Esophagus squamous epithelium (tissue), 5 donors: ENCODE data around the gene LRRN4CL. TPM values are rescaled to one million over a fixed set of nuclear protein-coding genes. Genes with fewer than 3 reads are reported as not detected.

Source experiments
- DNase-seq: peaks from one replicate; lab custom pipeline; 2025; lab: John Stamatoyannopoulos, UW
- H3K27ac ChIP-seq, 4 donors: fragments of 200-600 bp; sonication (generic); one replicate each; pipeline ENCODE4 v1.5.1; 2016 to 2019; ENCODE audit warnings: mild to moderate bottlenecking in 1 of 4
- H3K27me3 ChIP-seq, 4 donors: fragments of 200-600 bp; sonication (generic); 1 replicate in 3 of 4; 2 replicates in 1 of 4; pipeline versions ENCODE4 v1.5.1 to v1.6.0; 2017 to 2021; ENCODE audit warnings: antibody characterized with exemption in 1 of 4
- H3K36me3 ChIP-seq, 3 donors: fragments of 200-600 bp; sonication (generic); one replicate each; pipeline ENCODE4 v1.5.1; 2016 to 2019
- H3K4me1 ChIP-seq, 3 donors: fragments of 200-600 bp; sonication (generic); one replicate each; pipeline ENCODE4 v1.5.1; 2017 to 2019
- H3K4me3 ChIP-seq, 4 donors: fragments of 200-600 bp; sonication (generic); 1 replicate in 3 of 4; 2 replicates in 1 of 4; pipeline ENCODE4 v1.5.1; 2016 to 2019; ENCODE audit warnings: mild to moderate bottlenecking in 2 of 4, moderate library complexity in 1 of 4
- H3K9me3 ChIP-seq, 3 donors: fragments of 200-600 bp; sonication (generic); one replicate each; pipeline ENCODE4 v1.5.1; 2016 to 2019
- POLR2A ChIP-seq, 4 donors: fragments of 450-650 bp; IDR thresholded peaks; one replicate each; pipeline ENCODE4 v1.6.1; 2017; ENCODE audit warnings: antibody characterized with exemption in 4 of 4, mild to moderate bottlenecking in 4 of 4, moderate library complexity in 3 of 4
- WGBS, 2 donors: methylation state at CpG; one replicate each; pipeline ENCODE4 v1.1.5; 2018; 5-methylcytosine and 5-hydroxymethylcytosine counted together
- intact Hi-C: fragments of 100-400 bp; cut with DNase I; formaldehyde crosslinking; loops from one replicate; pipeline ENCODE4 v1.15.0; 2022
- total RNA-seq, 4 donors: library from RNA; depleted of rRNA; stranded (reverse); fragments of >200 nt; gene quantifications; one replicate each; pipeline ENCODE4 v1.1.0, GENCODE V29; 2016
- TF ChIP-seq, protein P1 (sequence below), 6 experiments: fragments of 450-650 bp in 4 of 6; fragments of 200-600 bp in 2 of 6; sonication (generic) in 2 of 6; IDR thresholded peaks; one replicate each; pipeline ENCODE4 v1.5.1; 2016 to 2019; ENCODE audit warnings: antibody characterized with exemption in 6 of 6, mild to moderate bottlenecking in 4 of 6, moderate library complexity in 4 of 6
- donor health status: DM: yes; HTN: yes; CAD: no.

The LRRN4CL gene
- total RNA-seq, 4 donors from 2014 or later, result 0.27 to 12.0 (median 4.5) TPM

DNA sequence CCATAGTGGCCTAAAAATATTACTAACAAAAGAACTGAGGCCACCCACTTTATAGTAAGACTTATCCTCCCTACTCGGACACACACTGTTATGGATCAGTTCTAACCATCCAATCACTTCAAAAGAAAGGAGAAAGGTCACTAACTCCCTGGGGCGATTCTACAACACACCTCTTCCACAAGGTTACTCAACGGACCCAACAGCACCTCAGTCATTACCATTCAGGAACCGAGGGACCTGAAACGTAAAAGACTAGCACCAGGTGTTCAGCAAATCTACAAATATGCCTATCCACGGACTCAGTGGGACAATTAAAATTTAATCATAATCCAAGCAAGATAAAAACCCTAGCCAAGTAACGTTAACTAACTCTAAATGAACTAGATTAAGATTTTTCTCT lies 36.3 kb upstream of the LRRN4CL start:
- Histone ChIP-seq H3K27ac (peak overlapping the region; percentile 92 to 99 (median 94)), H3K4me1 (peaks cover 21 to 61% (median 29%) of the 10 kb centered on the region in 3 donors), H3K9me3 (no peaks in the 10 kb centered on the region), H3K36me3 (peaks cover 27 to 43% (median 28%) of the 10 kb centered on the region in 3 donors), H3K27me3 (no peaks in the 10 kb centered on the region), H3K4me3 (peak overlapping the region; percentile 72 to 93 (median 77))
- no peak for TF ChIP-seq POLR2A (IDR thresholded peaks at IDR 0.05)
- TF ChIP-seq, protein P1, sequence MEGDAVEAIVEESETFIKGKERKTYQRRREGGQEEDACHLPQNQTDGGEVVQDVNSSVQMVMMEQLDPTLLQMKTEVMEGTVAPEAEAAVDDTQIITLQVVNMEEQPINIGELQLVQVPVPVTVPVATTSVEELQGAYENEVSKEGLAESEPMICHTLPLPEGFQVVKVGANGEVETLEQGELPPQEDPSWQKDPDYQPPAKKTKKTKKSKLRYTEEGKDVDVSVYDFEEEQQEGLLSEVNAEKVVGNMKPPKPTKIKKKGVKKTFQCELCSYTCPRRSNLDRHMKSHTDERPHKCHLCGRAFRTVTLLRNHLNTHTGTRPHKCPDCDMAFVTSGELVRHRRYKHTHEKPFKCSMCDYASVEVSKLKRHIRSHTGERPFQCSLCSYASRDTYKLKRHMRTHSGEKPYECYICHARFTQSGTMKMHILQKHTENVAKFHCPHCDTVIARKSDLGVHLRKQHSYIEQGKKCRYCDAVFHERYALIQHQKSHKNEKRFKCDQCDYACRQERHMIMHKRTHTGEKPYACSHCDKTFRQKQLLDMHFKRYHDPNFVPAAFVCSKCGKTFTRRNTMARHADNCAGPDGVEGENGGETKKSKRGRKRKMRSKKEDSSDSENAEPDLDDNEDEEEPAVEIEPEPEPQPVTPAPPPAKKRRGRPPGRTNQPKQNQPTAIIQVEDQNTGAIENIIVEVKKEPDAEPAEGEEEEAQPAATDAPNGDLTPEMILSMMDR (IDR thresholded peaks at IDR 0.05), result no peak
- WGBS, 2 donors, result 0 to 1% methylated on average over 7 of the region's 7 CpGs
- DNase-seq, result no peak
- intact Hi-C loops, result loop anchor here (5.0 to 10.0 kb wide), 2 partner anchors 37 to 139 kb away; partner anchors contain the start of gene POLR2G

DNA sequence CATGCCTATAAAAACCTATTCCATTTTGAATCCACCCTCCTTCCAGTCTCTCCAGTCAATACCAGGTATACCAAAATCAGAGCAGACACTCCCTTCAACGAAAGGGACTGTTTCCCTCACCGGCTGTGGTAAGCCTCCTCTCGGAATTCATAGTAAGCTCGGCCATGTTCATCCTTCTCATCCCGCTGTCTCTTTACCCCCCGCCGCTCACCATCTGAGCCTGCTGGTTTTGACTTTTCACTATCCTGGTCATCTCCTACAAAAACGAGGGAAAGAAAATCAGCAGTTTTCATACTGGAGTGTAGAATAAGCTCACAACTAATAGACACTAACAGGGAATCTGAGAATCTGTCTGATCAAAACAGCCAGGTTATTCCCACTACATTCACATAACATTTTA lies 34.8 kb upstream of the LRRN4CL start:
- Histone ChIP-seq H3K36me3 (peaks cover 34 to 52% (median 39%) of the 10 kb centered on the region in 3 donors), H3K4me3 (peak overlapping the region in 3 of 4 donors; percentile 72 to 93 (median 78)), H3K4me1 (peaks cover 9 to 50% (median 15%) of the 10 kb centered on the region in 3 donors), H3K27me3 (no peaks in the 10 kb centered on the region), H3K9me3 (no peaks in the 10 kb centered on the region), H3K27ac (peak overlapping the region in 1 of 4 donors; percentile 99)
- no peak for DNase-seq
- TF ChIP-seq, protein P1 (IDR thresholded peaks at IDR 0.05), result no peak
- 32 to 45% methylated on average over 8 of the region's 8 CpGs for WGBS, 2 donors
- intact Hi-C loops, result loop anchor here (10.0 kb wide), 1 partner anchor 141 kb away; no protein-coding TSS in a partner anchor

DNA sequence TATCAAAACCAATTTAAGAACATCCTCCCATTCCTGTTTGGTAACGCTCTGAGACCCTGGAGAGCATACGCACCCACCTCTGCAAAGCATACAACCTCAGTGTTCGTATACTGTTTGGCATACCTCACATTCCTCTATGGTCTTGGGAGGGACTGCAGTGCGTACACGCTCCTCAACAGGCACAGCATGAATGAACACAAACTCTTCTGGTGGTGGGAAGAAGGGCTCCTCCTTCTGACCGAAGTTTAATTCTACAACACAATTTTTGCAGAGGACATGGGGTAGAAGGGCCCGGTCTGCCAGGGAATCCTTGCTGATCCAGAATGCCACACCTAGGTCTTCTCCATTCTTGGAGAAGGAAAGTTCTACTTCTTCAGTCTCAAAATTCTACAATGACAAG lies 32.7 kb upstream of the LRRN4CL start:
- intact Hi-C loops, result loop anchor here (10.0 kb wide), 1 partner anchor 143 kb away; no protein-coding TSS in a partner anchor
- 63 to 72% methylated on average over 7 of the region's 7 CpGs for WGBS, 2 donors
- H3K27ac ChIP-seq, result no peak overlapping the region
- no peak for DNase-seq
- no peak overlapping the region for H3K4me3 ChIP-seq
- H3K4me1 ChIP-seq, result peaks cover 9 to 64% (median 15%) of the 10 kb centered on the region in 3 donors
- TF ChIP-seq, protein P1 (IDR thresholded peaks at IDR 0.05), result no peak
- no peak for TF ChIP-seq POLR2A (IDR thresholded peaks at IDR 0.05)
- H3K36me3 ChIP-seq, result peaks cover 49 to 73% (median 50%) of the 10 kb centered on the region in 3 donors
- H3K9me3 ChIP-seq, result no peaks in the 10 kb centered on the region
- H3K27me3 ChIP-seq, result no peaks in the 10 kb centered on the region

DNA sequence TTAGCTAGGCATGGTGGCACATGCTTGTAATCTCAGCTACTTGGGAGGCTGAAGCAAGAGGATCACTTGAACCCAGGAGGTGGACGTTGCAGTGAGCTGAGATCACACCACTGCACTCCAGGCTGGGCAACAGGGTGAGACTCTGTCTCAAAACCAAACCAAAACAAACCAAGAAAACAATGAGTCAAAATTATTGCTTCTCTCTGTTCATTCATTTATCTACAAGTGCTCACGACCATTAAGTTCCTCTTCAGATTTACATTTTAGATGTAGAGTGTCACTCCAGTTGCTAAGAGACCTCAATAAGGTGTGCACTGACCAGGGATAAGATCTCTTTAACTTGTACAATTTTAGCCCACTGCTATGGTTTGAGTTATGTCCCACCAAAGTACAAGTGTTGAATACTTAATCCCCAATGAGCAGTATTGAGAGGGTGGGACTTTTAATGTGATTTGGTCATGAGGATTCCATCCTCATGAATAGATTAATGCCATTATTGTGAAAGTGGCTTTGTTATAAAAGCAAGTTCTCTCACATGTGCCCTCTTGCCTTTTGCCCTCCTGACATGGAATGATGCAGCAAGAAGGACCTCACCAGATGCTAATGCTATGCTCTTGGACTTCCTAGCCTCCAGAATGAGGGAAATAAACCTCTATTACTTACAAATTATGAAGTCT lies 30.1 kb upstream of the LRRN4CL start:
- H3K36me3 ChIP-seq, result peaks cover 58 to 99% (median 72%) of the 10 kb centered on the region in 3 donors
- no peaks in the 10 kb centered on the region for H3K9me3 ChIP-seq
- no peak overlapping the region for H3K27ac ChIP-seq
- H3K27me3 ChIP-seq, result no peaks in the 10 kb centered on the region
- intact Hi-C loops, result no loop called here
- H3K4me3 ChIP-seq, result no peak overlapping the region
- peaks cover 4 to 57% (median 6%) of the 10 kb centered on the region in 3 donors for H3K4me1 ChIP-seq
- DNase-seq, result no peak
- no peak for TF ChIP-seq POLR2A (IDR thresholded peaks at IDR 0.05)
- TF ChIP-seq, protein P1 (IDR thresholded peaks at IDR 0.05), result no peak
- 65 to 90% methylated on average over 2 of the region's 2 CpGs for WGBS, 2 donors

DNA sequence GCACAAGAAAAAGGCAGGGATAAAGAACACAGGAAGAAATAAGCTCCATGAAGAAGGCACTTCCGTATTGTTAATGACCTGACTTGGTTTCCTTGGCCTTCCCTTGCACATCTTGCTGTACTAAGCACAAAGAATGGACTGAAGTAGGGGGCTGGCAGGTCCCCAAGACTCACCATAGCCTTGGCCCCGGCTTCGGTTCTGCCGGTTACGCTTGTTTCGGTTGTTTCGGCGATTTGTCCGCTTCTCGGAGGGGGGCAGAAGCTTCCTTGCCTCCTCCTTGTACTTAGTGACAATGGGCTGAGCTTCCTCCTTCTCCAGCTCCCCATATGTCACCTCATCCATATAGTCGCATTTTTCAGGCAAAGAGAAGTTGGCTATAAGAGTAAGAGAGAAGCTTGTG lies 27.5 kb upstream of the LRRN4CL start:
- H3K27me3 ChIP-seq, result no peaks in the 10 kb centered on the region
- H3K4me1 ChIP-seq, result peaks cover 0 to 44% (median 0%) of the 10 kb centered on the region in 3 donors
- intact Hi-C loops, result no loop called here
- no peaks in the 10 kb centered on the region for H3K9me3 ChIP-seq
- TF ChIP-seq, protein P1 (IDR thresholded peaks at IDR 0.05), result no peak
- TF ChIP-seq POLR2A (IDR thresholded peaks at IDR 0.05), result no peak
- WGBS, 2 donors, result 59 to 62% methylated on average over 10 to 11 of the region's 11 CpGs
- peak overlapping the region in 3 of 4 donors; percentile 9 to 25 (median 22) for H3K27ac ChIP-seq
- no peak for DNase-seq
- H3K36me3 ChIP-seq, result peaks cover 41 to 100% (median 60%) of the 10 kb centered on the region in 3 donors
- no peak overlapping the region for H3K4me3 ChIP-seq
